Adipocyte (in vitro differentiated cells): ENCODE measurements around the gene OR1M1.
"Not testable (repeated sequence)": the region's sequence is repeated elsewhere in the genome, so short reads cannot be mapped to it uniquely, and the experiment has no call there.

Experiments used
- DNase-seq: peaks from one replicate; pipeline ENCODE4 v3.0.0-alpha.2; 2015; ENCODE audit warnings: low read depth
- H3K27me3 ChIP-seq: replicated peaks from 2 replicates; pipeline ENCODE4 v1.7.0; 2013; ENCODE audit warnings: mild to moderate bottlenecking, low read length, moderate library complexity; ENCODE audit not compliant: control insufficient read depth, insufficient read depth
- H3K36me3 ChIP-seq: 2 replicates; pipeline ENCODE4 v1.7.0; 2013; ENCODE audit warnings: low read length, mild to moderate bottlenecking, moderate library complexity; ENCODE audit not compliant: control insufficient read depth, insufficient read depth, severe bottlenecking
- H3K4me1 ChIP-seq: 2 replicates; pipeline ENCODE4 v1.7.0; 2013; ENCODE audit warnings: mild to moderate bottlenecking, low read length, moderate library complexity; ENCODE audit not compliant: control insufficient read depth, insufficient read depth
- H3K4me3 ChIP-seq: 2 replicates; pipeline ENCODE4 v1.7.0; 2013; ENCODE audit warnings: mild to moderate bottlenecking, low read length, moderate library complexity
- H3K9ac ChIP-seq: 2 replicates; pipeline ENCODE4 v1.7.0; 2013; ENCODE audit warnings: mild to moderate bottlenecking, low read length, moderate library complexity
- H3K9me3 ChIP-seq: 2 replicates; pipeline ENCODE4 v1.7.0; 2013; ENCODE audit warnings: mild to moderate bottlenecking, low read length, moderate library complexity; ENCODE audit not compliant: control insufficient read depth

OR1M1 gene

DNA sequence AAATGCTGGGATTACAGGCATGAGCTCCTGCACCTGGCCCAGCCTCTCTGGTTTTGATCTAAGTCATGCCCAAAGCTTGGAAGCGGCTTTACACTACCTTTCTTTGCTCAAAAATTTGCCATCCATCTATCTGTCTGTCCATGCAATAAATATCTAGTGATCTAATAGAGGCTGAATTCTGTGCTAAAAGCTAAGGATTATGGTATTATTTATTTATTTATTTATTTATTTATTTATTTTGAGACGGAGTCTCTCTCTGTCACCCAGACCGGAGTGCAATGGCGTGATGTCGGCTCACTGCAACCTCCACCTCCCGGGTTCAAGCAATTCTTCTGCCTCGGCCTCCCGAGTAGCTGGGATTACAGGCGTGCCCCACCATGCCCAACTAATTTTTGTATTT is 30.7 kb upstream of the OR1M1 start:
- not testable (repeated sequence) for H3K36me3 ChIP-seq, H3K27me3 ChIP-seq, DNase-seq, H3K4me3 ChIP-seq, H3K9ac ChIP-seq, H3K9me3 ChIP-seq, H3K4me1 ChIP-seq

DNA sequence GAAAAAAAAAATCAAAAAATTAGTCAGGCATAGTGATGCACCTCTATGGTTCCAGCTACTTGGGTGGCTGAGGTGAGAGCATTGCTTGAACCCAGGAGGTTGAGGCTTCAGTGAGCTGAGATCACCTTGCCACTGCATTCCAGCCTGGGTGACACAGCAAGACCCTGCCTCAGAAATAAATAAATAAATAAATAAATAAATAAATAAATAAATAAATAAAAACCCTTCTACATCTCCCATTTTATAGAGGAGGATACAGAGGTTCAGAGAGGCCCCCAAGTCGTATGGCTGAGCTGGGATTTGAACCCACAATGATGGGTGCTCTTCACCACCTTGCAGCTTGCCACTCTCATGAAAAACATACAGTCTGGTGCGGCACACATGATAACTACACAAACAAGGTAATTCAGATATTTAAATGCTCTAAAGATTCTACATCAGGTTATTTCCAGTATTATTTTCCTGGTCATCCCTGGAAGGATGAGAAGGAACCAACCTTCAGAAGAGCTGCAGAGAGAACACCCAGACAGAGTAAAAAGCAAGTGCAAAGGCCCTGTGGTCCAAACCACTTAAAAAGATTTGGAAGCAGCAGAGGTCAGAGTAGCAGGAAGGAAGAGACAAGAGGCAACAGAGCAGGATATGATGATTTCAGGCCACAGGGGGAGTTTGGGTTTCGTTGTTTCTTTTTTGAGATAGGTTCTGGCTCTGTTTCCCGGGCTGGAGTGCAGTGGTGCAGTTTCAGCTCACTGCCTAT is 29.2 kb upstream of the OR1M1 start:
- Histone ChIP-seq H3K27me3 (no peaks in the 10 kb centered on the region), H3K36me3 (no peaks in the 10 kb centered on the region), H3K4me1 (no peaks in the 10 kb centered on the region), H3K4me3 (no peak overlapping the region), H3K9ac (no peak overlapping the region), H3K9me3 (no peaks in the 10 kb centered on the region)
- no peak for DNase-seq

DNA sequence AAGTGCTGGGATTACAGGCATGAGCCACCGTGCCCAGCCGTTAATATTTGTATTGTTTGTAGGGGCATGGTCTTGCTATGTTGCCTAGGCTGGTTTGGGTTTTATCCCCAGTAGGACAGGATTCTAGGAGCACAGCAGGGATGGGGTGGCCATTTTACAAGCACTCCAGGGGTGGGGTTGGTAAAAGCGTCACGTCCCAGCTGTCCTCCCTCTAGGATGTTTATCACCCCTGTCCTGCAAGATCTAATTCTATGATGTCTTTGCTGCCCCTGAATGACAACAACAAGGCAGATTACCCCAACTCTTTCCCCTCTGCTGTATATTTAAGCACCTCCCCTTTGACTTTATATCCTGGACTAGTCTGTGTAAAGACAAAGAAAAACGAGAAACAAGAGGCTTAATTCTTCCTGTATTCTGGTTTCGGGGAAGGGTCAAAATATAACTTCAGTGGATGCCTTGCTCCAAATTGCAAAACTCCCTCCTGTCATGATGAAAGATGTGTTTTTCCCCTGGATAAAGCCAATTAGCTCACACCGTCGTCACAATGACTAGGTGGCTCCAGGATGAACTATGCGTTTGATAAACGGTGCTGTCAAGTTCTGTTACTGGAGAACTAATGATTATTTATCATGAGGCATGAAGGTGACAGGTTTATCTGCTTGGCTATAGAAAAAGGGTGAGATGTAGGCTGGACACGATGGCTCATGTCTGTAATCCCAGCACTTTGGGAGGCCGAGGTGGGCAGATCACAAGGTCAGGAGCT is 27.8 kb upstream of the OR1M1 start:
- Histone ChIP-seq H3K9ac (no peak overlapping the region), H3K4me3 (no peak overlapping the region), H3K4me1 (no peaks in the 10 kb centered on the region), H3K27me3 (no peaks in the 10 kb centered on the region), H3K9me3 (no peaks in the 10 kb centered on the region), H3K36me3 (no peaks in the 10 kb centered on the region)
- DNase-seq = no peak

DNA sequence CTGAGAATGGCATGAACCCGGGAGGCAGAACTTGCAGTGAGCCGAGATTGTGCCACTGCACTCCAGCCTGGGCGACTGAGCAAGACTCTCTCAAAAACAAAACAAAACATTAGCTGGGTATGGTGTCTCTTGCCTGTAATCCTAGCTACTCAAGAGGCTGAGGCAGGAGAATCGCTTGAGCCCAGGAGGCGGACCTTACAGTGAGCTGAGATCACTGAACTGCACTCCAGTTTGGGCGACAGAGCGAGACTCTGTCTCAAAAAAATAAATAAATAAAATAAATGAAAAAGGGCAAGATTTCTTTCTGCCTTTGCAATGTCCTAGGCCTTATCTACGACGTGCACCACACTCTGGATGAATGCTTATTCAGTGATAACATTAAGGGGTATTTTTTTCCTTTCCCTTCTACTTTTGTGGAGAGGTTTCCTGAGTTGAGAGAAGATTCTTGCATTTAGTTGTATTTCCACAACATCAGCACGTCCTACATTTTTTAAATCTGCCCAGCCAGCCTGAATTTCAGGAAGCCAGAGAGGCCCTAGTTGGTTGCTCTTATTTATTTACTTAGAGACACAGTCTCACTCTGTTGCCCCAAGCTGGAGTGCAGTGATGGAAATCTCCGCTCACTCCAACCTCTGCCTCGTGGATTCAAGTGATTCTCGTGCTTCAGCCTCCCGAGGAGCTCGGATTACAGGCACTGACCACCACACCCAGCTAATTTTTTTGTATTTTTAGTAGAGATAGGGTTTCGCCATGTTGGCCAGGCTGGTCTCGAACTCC is 26.1 kb upstream of the OR1M1 start:
- Histone ChIP-seq H3K4me1 (no peaks in the 10 kb centered on the region), H3K9me3 (no peaks in the 10 kb centered on the region), H3K9ac (no peak overlapping the region), H3K4me3 (no peak overlapping the region), H3K27me3 (no peaks in the 10 kb centered on the region), H3K36me3 (no peaks in the 10 kb centered on the region)
- no peak for DNase-seq

DNA sequence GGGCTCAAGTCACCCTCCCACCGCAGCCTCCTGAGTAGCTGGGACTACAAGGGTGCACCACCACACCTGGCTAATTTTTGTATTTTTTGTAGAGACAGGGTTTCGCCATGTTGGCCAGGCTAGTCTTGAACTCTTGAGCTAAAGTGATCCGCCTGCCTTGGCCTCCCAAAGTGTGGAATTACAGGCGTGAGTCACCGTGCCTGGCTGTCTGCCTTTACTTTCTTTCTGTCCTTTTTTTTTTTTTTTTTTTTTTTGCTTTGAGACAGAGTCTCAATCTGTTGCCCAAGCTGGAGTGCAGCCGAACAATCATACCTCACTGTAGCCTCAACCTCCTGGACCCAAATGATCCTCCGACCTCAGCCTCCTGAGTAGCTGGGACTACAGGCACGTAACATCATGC is 25.0 kb upstream of the OR1M1 start:
- no peak overlapping the region for H3K9ac ChIP-seq
- no peak for DNase-seq

DNA sequence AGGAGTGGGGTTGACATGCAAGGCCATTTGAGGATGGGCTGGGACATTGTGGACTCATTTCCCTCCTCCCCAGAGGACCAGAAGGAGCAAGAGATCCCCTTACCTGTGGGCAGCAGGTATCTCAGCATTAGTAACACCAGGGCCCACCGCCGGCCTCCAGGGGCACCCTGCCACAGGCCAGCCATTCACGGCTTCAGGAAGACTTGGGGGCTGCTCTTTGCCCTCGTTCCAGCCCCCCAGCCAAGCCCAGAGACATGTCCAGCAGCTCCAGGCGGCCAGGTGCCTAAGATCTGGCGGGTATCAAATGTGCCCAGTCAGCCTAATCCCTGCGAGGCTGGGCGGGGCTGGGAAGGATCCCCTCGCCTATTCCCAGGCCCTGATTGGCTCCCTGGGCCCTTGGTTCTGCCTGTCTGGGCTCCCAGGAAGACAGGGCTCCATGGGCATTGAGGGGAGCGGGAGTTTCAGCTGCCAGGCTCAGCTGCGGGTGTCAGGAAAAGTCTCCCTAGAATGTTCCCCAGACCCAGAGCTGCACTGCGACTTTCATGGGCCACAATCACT is 21.3 kb upstream of the OR1M1 start:
- no peaks in the 10 kb centered on the region for H3K4me1 ChIP-seq
- no peaks in the 10 kb centered on the region for H3K9me3 ChIP-seq
- H3K4me3 ChIP-seq = no peak overlapping the region
- no peak overlapping the region for H3K9ac ChIP-seq
- DNase-seq = no peak
- H3K27me3 ChIP-seq = no peaks in the 10 kb centered on the region
- H3K36me3 ChIP-seq = no peaks in the 10 kb centered on the region

More for the DNA sequence above, 25.0 kb upstream of the OR1M1 start:
- no peaks in the 10 kb centered on the region for H3K27me3 ChIP-seq
- no peaks in the 10 kb centered on the region for H3K36me3 ChIP-seq
- no peaks in the 10 kb centered on the region for H3K4me1 ChIP-seq
- H3K4me3 ChIP-seq = no peak overlapping the region
- H3K9me3 ChIP-seq = no peaks in the 10 kb centered on the region

DNA sequence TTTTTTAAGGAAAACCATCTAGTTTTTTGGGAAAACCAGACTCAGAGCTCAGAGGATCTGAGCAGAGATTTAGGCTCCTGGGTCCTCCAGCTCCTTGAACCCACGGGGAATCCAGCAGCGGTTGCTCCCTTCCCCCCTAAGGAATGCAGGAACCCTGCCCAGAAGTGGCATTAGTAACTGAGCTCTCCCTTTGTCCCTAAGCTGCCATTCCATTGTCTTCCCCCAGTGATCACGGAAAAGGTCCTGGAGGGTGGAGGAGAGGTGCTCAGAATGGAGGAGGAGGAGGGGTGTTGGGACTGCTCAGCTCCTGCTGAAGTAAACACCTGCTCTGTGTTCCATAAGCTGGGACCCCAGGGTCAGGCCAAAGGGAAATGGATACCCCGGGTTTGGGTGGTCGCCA is 16.8 kb upstream of the OR1M1 start:
- Histone ChIP-seq H3K36me3 (no peaks in the 10 kb centered on the region), H3K9me3 (no peaks in the 10 kb centered on the region), H3K9ac (no peak overlapping the region), H3K27me3 (no peaks in the 10 kb centered on the region), H3K4me1 (no peaks in the 10 kb centered on the region), H3K4me3 (no peak overlapping the region)
- no peak for DNase-seq

DNA sequence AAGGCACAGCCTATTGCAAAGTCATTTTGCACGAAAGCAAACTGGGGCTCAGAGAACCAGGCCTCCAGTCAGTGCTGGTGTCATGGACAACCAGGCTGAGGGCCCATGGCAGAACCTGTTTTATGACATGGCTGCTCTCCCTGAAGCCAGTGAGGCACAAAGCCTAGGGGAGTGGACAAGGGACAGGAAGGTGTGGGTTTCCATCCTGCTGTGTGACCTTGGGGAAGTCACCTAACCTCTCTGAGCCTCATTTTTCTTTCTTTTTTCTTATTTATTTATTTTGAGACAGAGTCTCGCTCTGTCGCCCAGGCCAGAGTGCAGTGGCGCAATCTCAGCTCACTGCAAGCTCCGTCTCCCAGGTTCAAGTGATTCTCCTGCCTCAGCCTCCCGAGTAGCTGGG is 15.1 kb upstream of the OR1M1 start:
- DNase-seq, H3K36me3 ChIP-seq, H3K27me3 ChIP-seq, H3K9ac ChIP-seq, H3K4me3 ChIP-seq, H3K4me1 ChIP-seq, H3K9me3 ChIP-seq: not testable (repeated sequence)

DNA sequence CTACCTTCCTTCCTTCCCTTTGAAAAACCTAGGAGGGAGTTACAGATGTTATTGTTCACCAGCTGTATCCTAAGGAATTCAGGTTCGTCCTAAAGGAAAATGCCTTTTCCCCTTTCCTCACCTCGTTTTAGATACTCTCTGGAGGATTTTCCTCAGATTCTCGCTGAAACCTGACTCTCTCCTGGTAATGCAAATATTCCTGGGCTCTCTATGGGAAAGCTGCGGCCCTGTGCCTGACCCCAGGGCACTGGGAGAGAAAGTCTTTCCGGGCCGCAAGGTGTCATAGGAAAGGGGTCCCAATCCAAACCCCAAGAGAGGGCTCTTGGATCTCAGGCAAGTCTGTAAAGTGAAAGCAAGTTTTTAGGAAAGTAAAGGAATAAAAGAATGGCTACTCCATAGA is 13.1 kb upstream of the OR1M1 start:
- Histone ChIP-seq H3K36me3 (no peaks in the 10 kb centered on the region), H3K4me1 (peaks cover 7% of the 10 kb centered on the region), H3K9me3 (no peaks in the 10 kb centered on the region), H3K27me3 (no peaks in the 10 kb centered on the region), H3K4me3 (no peak overlapping the region), H3K9ac (no peak overlapping the region)
- DNase-seq = no peak

DNA sequence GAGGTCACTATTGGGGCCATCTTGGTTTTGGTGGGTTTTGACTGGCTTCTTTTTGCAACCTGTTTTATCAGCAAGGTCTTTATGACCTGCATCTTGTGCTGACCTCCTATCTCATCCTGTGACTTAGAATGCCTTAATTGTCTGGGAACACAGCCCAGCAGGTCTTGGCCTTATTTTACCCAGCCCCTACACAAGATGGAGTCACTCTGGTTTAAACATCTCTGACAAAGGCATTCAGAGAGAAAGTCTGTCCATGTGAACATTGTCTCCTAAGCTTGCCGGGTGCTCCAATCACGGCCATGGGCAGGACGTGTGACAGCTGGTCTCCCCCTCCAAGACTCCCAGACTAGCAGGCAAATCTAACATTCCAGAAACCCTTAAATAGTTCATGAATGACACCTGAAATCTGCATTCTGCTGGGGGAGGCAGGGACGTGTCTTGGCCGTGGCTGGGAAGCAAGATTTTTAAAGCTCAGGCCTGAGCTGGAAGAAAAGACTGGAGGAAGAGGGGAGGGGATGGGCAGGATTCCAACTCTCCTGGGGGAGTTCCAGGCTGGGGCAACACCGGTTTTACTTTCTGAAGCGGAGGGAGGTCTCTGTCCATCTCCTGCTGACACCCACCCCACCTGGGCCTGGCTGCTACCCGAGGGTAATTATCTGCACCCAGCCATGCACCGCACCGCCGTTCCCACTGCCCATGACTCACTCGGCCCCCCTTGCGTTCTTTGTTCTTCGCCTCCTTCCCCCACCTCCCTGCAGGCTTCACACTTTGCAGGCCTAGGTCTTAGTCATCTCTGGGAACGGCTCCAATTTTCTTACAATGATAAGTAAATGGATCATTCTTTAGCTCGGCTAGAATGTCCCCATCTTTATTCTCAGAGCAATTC is 11.6 kb upstream of the OR1M1 start:
- Histone ChIP-seq H3K4me3 (no peak overlapping the region), H3K9ac (no peak overlapping the region), H3K4me1 (peaks cover 7% of the 10 kb centered on the region), H3K9me3 (no peaks in the 10 kb centered on the region), H3K36me3 (no peaks in the 10 kb centered on the region), H3K27me3 (no peaks in the 10 kb centered on the region)
- DNase-seq = peak; percentile 65
